ENCODE data around the gene GMDS.

- TF ChIP-seq CTCF (conservative IDR thresholded peaks at IDR 0.05; ENCODE audit: low read depth in 2 of 2): no peak
- TF ChIP-seq POLR2AphosphoS5 (IDR thresholded peaks at IDR 0.05; ENCODE audit: low read depth): no peak
These were observed 359.8 kb downstream of the GMDS start for GRCh38 chr6:1885576-1886011.
